NCI-H2029 treated with DMSO at 0.1 percent for 48 hours (cell line): ENCODE measurements around the gene PARP15.
"Not testable (repeated sequence)": the region's sequence is repeated elsewhere in the genome, so short reads cannot be mapped to it uniquely, and the experiment has no call there.

Source experiments
- DNase-seq: peaks from one replicate; lab custom pipeline; 2025; lab: John Stamatoyannopoulos, UW

The PARP15 gene

DNA sequence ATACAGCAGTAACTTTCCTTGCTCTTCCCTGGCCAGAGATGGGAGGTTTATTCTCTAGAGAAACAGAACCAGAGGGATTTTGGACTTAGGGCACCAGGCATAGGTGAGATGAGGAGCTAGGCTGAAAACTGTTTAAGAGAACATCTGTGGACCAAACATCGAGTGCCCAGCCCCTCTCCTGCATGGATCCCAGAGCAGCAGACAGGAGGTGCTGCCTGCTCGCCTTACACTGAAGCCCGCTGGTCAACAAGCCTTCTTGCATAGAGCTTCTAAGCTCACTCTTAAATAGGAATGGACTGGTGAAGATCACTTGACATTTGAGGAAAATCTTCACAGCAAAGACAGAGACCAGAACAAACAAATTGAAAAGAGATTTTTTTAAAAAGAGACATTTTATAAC lies 41.2 kb downstream of the PARP15 start:
- no peak for DNase-seq

DNA sequence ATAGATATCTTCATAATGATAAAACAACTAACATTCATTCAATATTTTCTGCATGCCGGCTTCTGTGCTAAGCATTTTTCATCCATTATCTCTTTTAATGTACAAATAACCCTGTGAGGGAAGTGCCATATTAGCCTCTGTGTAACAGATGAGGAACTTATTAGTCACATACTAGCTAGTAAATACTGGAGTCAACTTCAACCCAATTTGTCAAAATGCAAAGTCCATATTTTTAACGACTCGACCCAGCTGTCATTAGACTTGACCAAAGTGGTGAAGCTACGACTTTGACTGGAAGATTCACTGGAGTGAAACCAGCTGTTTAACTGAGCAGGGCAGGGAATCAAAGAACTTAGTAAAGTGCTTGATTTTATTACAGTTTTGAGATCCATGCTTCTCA lies 41.6 kb downstream of the PARP15 start:
- DNase-seq, result no peak

DNA sequence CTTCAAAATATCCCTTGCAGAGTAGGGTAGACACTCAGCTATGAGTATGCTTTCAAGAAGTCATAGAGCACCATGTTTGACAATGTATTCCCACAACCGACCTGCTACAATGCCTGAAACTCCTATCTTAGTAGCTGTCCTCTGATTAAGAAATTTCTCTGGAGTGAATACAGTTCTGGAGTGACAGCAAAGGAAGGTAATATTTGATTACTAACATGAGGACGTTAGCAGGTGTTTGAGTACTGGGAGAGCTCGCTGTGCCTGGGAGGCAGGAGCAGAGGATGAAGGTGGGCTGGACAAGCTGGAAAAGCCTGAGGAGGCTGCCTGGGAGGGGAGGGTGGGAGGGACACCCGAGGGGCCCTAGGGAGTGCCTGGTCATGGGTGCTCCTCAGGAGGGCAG lies 42.9 kb downstream of the PARP15 start:
- no peak for DNase-seq

DNA sequence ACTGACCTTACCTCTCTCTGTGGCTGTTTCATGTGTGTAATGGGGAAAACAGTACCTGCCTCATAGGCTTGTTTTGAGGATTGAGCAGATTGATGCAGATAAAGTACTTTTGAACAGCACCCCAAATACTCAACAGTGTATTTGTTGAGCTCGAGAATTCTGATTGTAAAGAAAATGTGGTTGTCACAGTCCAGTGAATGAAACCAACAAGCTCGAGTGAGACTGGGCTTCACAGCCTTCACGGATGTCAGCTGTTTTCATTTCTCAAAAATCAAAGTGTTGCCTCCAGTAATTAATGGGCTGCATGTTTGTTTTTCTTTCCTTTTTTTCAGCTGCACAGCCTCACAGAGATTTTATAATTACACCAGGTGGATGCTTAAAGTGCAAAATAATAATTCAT lies 43.7 kb downstream of the PARP15 start:
- no peak for DNase-seq

DNA sequence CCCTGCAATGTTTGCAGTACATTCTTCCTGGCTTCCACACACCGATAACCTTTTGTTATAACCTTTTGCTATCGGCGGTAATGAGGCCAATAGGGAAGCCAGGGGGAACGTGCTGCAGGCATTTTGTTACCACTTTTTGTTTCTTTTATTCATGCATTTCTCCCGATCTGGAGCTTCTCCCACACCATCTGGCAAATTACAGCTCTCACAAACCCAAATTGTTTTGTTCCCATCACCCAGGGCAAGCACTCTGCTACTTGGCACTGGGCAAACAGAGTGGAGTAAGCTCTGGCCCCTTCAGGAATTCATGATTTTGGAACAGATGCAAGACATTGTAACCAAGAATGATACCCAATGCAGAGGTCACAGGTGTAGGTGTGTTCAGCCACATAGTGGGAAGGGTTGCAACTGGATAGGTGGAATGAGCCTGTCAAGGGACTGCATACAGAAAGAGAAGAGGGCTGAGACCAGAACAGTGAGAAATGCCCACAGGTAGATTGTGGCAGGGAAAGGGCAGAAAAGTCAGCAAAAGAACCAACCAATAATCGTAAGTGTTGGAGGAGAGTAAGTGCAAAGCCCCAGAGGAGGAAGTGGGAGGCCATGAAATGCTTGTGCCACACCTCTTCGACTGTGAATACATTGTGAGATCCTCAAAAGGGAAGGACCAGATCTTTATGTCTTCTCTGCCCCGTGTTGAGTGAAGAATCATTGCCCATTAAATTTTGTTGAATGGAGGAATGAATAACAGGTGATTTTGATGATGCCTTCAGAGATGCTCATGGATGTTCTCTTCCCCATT lies 45.8 kb downstream of the PARP15 start:
- DNase-seq, result no peak

DNA sequence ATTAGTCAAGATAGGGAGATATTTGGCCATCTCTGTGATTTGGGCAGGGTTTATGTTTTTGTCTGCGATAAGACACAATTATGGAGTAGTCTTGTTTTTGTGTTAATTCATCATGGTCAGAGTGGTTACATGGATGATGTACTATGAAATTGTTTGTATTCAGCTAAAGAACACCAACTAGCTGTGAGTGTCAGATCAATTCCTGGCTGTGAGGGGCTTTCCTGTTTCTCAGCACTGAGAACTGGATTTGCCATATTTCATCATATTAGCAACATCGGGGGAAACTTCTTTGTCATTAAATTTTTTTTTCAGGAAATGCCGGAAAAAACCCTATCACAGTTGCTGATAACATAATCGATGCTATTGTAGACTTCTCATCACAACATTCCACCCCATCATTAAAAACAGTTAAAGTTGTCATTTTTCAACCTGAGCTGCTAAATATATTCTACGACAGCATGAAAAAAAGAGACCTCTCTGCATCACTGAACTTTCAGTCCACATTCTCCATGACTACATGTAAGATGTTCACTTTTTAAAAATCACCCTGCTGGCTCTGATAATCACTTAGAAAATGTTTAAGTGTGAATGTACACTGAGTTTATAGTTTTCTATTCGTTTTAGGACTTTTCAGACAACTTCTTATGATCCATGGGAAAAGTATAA lies 49.2 kb downstream of the PARP15 start:
- DNase-seq, result no peak

DNA sequence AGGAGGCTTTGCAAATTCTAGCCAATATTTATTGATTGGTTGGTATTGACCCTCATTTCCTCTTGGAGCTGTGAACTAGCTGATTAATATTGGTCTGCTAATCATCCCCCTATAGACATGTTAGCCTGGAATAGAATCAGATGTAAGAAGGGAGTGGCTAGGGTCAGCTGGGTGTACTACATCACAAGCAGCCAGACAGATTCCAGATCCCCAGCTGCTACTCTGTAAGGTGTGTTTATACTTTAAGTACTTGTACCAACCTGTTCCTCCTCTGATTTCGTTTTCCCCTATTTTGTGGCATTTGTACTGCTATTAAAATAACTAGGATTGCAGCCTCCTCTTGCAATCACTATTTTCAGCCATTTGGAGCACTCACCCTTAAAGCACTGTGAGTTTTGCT lies 49.9 kb downstream of the PARP15 start:
- DNase-seq, result no peak

DNA sequence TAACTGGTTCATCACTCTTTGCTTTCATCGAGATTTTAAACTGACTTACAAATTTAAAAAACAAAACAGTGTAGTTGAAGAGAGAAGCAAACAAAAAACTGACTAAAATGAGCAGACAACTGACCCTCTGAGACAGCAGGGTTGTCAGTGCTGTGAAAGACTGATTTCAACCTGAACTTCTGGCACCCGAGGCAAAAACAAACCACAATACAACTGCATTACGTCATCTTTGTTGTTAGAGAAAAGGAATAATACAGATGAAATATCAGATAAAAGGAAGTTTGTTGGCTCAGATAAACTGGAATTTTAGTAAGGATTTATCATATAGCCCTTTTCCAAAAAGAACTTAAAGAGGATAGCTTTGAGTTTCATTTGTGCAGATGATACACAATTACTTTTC lies 51.1 kb downstream of the PARP15 start:
- DNase-seq, result no peak

DNA sequence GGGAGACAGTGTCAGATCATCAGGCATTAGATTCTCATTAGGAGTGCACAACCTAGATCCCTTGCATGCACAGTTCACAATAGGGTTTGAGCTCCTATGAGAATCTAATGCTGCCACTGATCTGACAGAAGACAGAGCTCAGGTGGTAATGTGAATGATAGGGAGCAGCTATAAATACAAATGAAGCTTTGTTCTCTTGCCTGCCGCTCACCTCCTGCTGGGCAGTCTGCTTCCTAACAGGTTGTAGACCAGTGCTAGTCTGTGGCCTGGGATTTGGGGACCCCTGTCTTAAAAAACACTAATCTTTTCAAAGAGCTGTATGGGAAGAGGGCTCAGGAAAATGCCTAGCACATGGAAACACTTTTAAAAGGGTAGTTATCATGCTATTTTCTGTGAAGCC lies 52.3 kb downstream of the PARP15 start:
- no peak for DNase-seq

DNA sequence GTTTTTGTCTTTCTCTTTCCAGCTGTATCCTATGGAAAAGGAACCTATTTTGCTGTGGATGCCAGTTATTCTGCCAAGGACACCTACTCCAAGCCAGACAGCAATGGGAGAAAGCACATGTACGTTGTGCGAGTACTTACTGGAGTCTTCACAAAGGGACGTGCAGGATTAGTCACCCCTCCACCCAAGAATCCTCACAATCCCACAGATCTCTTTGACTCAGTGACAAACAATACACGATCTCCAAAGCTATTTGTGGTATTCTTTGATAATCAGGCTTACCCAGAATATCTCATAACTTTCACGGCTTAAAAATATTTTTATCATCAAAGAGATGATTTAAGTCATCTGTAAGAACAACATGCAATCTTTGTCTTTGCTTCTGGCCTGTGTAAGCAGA lies 58.3 kb downstream of the PARP15 start:
- DNase-seq, result no peak

DNA sequence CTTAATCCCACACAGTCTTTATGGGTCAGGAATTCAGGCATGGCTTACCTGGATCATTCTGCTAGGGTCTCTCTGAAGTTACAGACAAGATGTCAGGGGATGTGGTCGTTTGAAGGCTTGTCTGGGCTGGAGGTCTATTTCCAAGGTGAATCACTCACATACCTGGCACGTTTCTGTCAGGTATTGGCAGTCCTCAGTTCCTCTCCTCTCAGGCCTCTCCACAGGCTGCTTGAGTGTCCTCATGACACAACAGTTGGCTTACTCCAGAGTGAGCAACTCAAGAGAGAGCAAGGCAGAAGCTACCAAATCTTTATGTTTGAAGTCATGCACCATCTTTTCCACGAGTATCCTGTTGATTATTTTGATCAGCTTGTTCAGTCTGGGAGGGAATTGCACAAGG lies 59.2 kb downstream of the PARP15 start:
- no peak for DNase-seq

DNA sequence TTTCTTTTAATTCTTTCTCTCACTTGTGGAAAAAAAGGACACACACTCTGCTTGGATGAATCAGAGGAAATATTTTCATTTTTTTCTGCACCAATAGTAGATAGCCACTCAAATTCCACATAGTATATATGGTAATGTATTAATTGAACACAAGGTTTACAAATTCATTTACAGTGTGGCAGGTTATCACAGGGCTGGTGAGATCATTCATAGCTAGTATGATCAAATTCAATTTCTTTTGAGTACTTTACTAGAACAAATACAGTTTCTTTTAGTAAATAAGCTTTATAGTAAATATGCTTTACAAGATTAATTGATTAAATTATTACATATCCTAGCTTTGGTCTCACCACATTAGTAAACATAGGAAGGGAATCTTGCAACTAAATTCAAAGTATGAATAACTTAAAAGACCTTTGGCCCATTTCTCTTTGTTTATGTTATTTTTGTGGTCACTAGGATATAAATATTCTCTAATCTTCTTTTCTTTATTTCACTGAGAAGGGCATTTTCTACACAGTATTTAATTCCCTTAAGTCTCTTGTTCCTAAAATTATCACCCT lies 63.1 kb downstream of the PARP15 start:
- no peak for DNase-seq

DNA sequence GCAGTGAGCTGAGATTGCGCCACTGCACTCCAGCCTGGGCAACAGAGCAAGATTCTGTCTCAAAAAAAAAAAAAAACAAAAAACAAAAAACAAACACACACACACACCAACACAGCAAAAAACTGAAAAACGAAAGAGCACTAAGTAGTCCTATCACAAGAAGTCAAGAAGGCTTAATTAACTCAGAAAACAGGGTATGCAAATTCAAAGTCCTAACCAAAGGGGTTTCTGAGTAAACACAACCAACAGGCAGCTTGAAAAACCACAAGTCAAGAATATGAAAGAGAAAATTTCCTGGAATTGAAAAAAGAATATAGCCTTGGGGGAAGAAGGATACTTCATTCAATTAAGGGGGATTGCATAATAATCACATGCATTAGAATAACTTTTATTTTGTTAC lies 65.5 kb downstream of the PARP15 start:
- DNase-seq, result no peak

DNA sequence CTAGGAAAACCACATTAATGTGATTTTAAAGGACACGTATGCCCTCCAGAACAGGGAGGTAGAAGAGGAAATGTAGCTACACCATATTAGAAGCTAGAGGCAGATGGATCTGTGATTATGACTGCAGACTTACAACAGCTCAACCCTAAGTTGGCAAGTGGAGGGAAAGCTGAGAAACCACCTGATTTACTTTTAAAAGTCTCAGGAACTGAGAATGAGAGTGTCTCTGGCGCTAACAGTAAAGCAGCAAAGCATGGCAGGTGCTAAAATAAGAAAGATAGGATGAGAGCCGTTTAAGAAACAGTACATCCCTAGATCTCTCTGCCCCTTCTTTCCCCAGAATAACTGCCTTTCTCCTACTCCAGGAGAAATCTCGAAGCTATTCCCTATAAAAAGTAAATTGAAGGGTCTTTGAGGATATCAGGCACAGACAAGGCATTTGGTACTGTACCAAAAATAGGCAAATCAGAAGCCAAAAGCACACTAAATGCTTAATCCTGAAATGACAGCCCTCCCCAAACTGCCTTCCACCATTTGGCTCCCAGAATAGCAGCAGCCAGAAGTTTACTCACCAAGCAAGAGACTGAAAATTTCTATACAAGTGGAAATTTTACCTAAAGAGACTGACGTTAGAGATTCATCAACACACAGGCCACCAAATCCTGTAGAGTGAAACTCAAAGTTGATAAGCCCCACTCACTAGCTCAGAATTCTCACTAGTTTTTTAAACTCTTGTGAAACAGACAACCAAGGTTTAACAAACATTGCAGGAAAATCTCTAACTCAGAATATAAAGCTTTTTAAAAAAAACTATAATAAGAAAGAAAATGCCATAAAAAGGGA lies 68.9 kb downstream of the PARP15 start:
- no peak for DNase-seq

DNA sequence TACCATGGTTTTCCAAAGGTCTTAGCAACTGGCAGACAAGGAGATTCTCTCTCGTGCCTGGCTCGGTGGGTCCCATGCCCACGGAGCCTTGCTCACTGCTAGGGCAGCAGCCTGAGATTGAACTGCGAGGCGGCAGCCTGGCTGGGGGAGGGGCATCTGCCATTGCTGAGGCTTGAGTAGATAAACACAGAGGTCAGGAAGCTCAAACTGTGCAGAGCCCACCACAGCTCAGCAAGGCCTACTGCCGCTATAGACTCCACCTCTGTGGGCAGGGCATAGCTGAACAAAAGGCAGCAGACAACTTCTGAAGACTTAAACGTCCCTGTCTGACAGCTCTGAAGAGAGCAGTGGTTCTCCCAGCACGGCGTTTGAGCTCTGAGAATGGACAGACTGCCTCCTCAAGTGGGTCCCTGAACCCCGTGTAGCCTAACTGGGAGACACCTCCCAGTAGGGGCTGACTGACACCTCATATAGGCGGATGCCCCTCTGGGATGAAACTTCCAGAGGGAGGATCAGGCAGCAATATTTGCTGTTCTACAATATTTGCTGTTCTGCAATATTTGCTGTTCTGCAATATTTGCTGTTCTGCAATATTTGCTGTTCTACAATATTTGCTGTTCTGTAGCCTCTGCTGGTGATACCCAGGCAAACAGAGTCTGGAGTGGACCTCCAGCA lies 73.9 kb downstream of the PARP15 start:
- not testable (repeated sequence) for DNase-seq

DNA sequence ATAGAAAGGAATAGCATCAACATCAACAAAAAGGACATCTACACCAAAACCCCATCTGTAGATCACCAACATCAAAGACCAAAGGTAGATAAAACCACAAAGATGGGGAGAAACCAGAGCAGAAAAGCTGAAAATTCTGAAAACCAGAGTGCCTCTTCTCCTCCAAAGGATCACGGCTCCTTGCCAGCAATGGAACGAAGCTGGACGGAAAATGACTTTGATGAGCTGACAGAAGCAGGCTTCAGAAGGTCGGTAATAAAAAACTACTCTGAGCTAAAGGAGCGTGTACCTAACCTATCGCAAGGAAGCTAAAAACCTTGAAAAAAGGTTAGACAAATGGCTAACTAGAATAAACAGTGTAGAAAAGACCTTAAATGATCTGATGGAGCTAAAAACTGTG lies 74.5 kb downstream of the PARP15 start:
- DNase-seq, result not testable (repeated sequence)

DNA sequence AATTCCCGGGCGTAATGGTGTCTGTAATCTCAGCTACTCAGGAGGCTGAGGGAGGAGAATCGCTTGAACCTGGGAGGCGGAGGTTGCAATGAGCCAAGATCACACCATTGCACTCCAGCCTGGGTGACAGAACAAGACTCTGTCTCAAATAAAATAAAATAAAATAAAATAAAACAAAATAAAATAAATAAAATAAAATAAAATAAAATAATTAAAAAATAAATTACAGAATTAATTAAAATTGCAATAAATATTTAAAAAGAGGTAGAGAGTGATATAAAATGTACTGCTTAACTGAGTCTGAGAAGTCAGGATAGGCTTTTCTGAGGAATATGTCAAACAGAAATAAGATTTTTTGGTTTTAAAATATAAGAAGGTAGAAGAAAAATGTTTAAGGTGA lies 80.9 kb downstream of the PARP15 start:
- not testable (repeated sequence) for DNase-seq

DNA sequence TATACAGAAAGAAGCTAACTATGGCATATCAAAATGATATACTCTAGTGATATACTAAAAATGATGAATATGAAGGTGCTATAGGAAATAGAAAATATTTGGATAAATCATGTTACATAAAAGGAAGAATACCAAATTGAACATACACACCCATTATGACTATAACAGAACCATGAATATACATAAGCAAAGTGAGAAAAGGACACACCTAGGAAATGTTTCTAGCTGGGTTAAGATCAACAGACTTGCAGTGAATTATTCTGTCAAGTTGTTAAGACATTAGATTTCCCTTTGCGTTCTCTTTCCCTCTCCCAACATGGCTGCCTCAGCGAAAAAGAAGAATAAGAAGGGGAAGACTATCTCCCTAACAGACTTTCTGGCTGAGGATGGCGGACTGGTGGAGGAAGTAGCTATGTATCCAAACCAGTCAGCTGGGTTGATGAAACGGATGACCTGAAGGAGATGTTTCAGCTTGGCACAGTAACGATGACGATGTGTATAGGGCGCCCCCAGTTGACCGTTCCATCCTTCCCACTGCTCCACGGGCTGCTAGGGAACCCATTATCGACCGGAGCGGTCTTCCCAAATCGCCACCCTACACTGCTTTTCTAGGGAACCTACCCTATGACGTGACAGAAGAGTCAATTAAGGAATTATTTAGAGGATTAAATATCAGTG lies 83.0 kb downstream of the PARP15 start:
- no peak for DNase-seq

DNA sequence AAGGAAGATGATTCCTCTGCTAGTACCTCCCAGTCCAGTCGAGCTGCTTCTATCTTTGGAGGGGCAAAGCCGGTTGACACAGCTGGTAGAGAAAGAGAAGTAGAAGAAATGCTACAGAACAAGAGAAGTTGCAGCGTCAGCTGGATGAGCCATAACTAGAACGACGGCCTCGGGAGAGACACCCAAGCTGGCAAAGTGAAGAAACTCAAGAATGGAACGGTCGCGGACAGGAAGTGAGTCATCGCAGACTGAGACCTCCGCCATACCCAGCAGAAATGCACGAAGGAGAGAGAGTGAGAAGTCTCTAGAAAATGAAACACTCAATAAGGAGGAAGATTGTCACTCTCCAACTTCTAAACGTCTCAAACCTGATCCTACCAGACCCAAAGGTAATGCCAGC lies 84.2 kb downstream of the PARP15 start:
- DNase-seq, result no peak

DNA sequence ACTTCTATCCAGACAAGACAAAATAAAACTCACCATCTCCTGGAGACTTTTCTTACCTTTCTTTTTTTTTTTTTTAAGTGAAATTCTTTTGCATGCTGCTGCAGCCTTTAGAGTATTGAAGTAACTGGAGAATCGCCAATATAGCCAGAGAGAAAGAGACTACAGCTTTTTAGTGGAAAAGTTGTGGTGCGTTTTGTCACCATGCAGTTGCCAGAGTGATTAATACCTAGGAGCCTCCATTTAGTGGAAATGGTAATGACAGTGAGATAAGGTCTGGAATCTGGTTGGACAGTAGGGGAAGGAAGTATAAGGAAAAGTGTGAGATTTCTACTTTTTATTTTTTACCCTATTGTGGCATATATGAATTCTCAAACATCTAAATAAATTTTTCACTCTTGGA lies 85.1 kb downstream of the PARP15 start:
- no peak for DNase-seq

DNA sequence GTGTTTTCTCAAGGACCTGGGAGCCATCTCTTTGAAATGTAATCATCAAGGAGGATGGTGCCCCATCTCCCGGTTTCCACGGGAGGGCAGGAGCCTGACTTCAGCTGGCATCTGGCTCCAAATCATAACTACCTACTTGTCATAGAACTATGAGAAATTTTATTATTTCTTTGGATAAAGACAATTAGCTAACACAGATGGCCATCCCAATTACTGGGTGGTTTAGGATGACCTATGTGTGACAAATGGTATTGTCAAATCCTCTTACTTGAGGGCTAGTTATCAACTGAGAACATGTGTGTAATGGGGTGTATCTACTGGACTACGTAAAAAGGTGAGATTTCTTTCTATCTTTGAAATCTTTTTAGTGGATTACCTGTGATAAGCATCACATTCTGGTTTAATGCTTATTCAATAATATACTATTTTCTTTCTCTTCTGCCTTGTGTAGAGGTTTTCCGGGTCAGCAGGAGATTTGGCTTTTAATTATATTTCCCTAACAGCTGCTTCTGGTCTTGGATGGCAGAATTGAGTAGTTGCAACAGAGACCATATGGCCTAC lies 87.9 kb downstream of the PARP15 start:
- no peak for DNase-seq
